HEK293 (cell line): Measurements from ENCODE around the gene LGI4.
A peak's percentile ranks its signal among the peaks of the same experiment; 100 is the strongest.

Experiments
- CTCF ChIA-PET: fragments of 350-600 bp; formaldehyde crosslinking; extraction: SDS; loops from one replicate; lab custom pipeline; 2021; ENCODE audit warnings: antibody characterized with exemption; lab: Yijun Ruan, JAX
- POLR2A ChIA-PET: fragments of 300-600 bp; formaldehyde crosslinking; extraction: SDS; loops from one replicate; lab custom pipeline; 2020; ENCODE audit warnings: antibody characterized with exemption, inconsistent platforms; lab: Yijun Ruan, JAX
- H3K27ac ChIP-seq: fragments of 200-500 bp; sonication (Bioruptor generic); 2 replicates; pipeline ENCODE4 v1.5.1; 2014; ENCODE audit warnings: low read depth, low read length, control low read depth, inconsistent platforms; ENCODE audit errors: extremely low read depth
- H3K36me3 ChIP-seq, 2 experiments: fragments of 200-500 bp in 1 of 2; sonication (Bioruptor generic) in 1 of 2; 1 replicate in 1 of 2; 2 replicates in 1 of 2; pipeline ENCODE4 v1.5.1; 2014 to 2017; ENCODE audit warnings: inconsistent platforms in 2 of 2, low read length in 2 of 2; ENCODE audit not compliant: control insufficient read depth in 2 of 2, insufficient read depth in 1 of 2
- H3K4me1 ChIP-seq: fragments of 200-500 bp; sonication (Bioruptor generic); 2 replicates; pipeline ENCODE4 v1.5.1; 2014; ENCODE audit warnings: mild to moderate bottlenecking, low read length, inconsistent platforms; ENCODE audit not compliant: control insufficient read depth, insufficient read depth
- H3K4me3 ChIP-seq: 2 replicates; pipeline ENCODE4 v1.5.1; 2011; ENCODE audit warnings: low read depth, mild to moderate bottlenecking, control low read depth, low read length, moderate library complexity
- H3K9me3 ChIP-seq: fragments of 200-500 bp; sonication (Bioruptor generic); 2 replicates; pipeline ENCODE4 v1.5.1; 2014; ENCODE audit warnings: low read depth, low read length, inconsistent platforms; ENCODE audit not compliant: control insufficient read depth, insufficient read depth
- CTCF ChIP-seq: fragments of 450-650 bp; formaldehyde crosslinking; IDR thresholded peaks from 2 replicates; pipeline ENCODE4 v1.5.1; 2016; ENCODE audit warnings: missing biosample characterization, missing genetic modification characterization
- EGR2 ChIP-seq: fragments of 450-650 bp; formaldehyde crosslinking; IDR thresholded peaks from 2 replicates; pipeline ENCODE4 v1.5.1; 2016; ENCODE audit warnings: low read depth, missing biosample characterization, missing genetic modification characterization
- KLF8 ChIP-seq: fragments of 450-650 bp; formaldehyde crosslinking; IDR thresholded peaks from 2 replicates; pipeline ENCODE4 v1.5.1; 2016; ENCODE audit warnings: missing biosample characterization, missing genetic modification characterization
- MEIS1 ChIP-seq: sonication (generic); formaldehyde crosslinking; IDR thresholded peaks from 2 replicates; pipeline ENCODE4 v1.8.1; 2022; ENCODE audit warnings: missing genetic modification reagents, mild to moderate bottlenecking, borderline replicate concordance
- REPIN1 ChIP-seq: fragments of 450-650 bp; formaldehyde crosslinking; IDR thresholded peaks from 2 replicates; pipeline ENCODE4 v1.5.1; 2017; ENCODE audit warnings: missing biosample characterization, missing genetic modification characterization, low read depth
- SETDB1 ChIP-seq: IDR thresholded peaks from one replicate; pipeline ENCODE4 v1.6.1; 2017; ENCODE audit warnings: mild to moderate bottlenecking, low read length, moderate library complexity, mixed read lengths; ENCODE audit not compliant: insufficient read length
- SP3 ChIP-seq: fragments of 450-650 bp; formaldehyde crosslinking; IDR thresholded peaks from 2 replicates; pipeline ENCODE4 v1.5.1; 2016; ENCODE audit warnings: missing biosample characterization, missing genetic modification characterization
- ZBTB48 ChIP-seq: fragments of 450-650 bp; formaldehyde crosslinking; IDR thresholded peaks from 2 replicates; pipeline ENCODE4 v1.5.1; 2016; ENCODE audit warnings: missing biosample characterization, missing genetic modification characterization
- ZFP3 ChIP-seq: fragments of 450-650 bp; formaldehyde crosslinking; IDR thresholded peaks from 2 replicates; pipeline ENCODE4 v1.5.1; 2016; ENCODE audit warnings: low read depth, missing biosample characterization, missing genetic modification characterization
- ZNF202 ChIP-seq: fragments of 450-650 bp; formaldehyde crosslinking; IDR thresholded peaks from 2 replicates; pipeline ENCODE4 v1.5.1; 2016; ENCODE audit warnings: missing biosample characterization, missing genetic modification characterization, borderline replicate concordance
- ZNF239 ChIP-seq: fragments of 450-650 bp; formaldehyde crosslinking; IDR thresholded peaks from 2 replicates; pipeline ENCODE4 v1.5.1; 2016; ENCODE audit warnings: missing biosample characterization, missing genetic modification characterization
- ZNF324 ChIP-seq: fragments of 450-650 bp; formaldehyde crosslinking; IDR thresholded peaks from 2 replicates; pipeline ENCODE4 v1.5.1; 2016; ENCODE audit warnings: missing biosample characterization, missing genetic modification characterization
- ZNF335 ChIP-seq: fragments of 450-650 bp; formaldehyde crosslinking; conservative IDR thresholded peaks from 2 replicates; pipeline ENCODE4 v1.5.1; 2016; ENCODE audit warnings: missing biosample characterization, missing genetic modification characterization
- ZNF596 ChIP-seq: fragments of 450-650 bp; IDR thresholded peaks from 2 replicates; pipeline ENCODE4 v1.5.0; 2018; ENCODE audit warnings: missing biosample characterization, mild to moderate bottlenecking, missing genetic modification characterization, moderate library complexity
- ZNF600 ChIP-seq: fragments of 450-650 bp; formaldehyde crosslinking; IDR thresholded peaks from 2 replicates; pipeline ENCODE4 v1.5.1; 2016; ENCODE audit warnings: missing biosample characterization, missing genetic modification characterization
- ZNF654 ChIP-seq: fragments of 450-650 bp; formaldehyde crosslinking; IDR thresholded peaks from 2 replicates; pipeline ENCODE4 v1.5.1; 2016; ENCODE audit warnings: low read depth, missing biosample characterization, missing genetic modification characterization
- ZNF677 ChIP-seq: fragments of 450-650 bp; IDR thresholded peaks from 2 replicates; pipeline ENCODE4 v1.5.0; 2018; ENCODE audit warnings: missing biosample characterization, mild to moderate bottlenecking, missing genetic modification characterization, moderate library complexity
- ZNF76 ChIP-seq: fragments of 450-650 bp; formaldehyde crosslinking; IDR thresholded peaks from 2 replicates; pipeline ENCODE4; 2016; ENCODE audit warnings: low read depth, missing biosample characterization, missing genetic modification characterization, borderline replicate concordance
- ZSCAN5A ChIP-seq: fragments of 450-650 bp; formaldehyde crosslinking; IDR thresholded peaks from 2 replicates; pipeline ENCODE4 v1.5.1; 2016; ENCODE audit warnings: missing biosample characterization, missing genetic modification characterization
- ZXDB ChIP-seq: fragments of 450-650 bp; formaldehyde crosslinking; IDR thresholded peaks from 2 replicates; pipeline ENCODE4 v1.5.1; 2016; ENCODE audit warnings: missing biosample characterization, missing genetic modification characterization
- TF ChIP-seq, protein P1 (sequence below): fragments of 450-650 bp; formaldehyde crosslinking; IDR thresholded peaks from 2 replicates; pipeline ENCODE4 v1.5.1; 2016; ENCODE audit warnings: missing biosample characterization, missing genetic modification characterization
- TF ChIP-seq, protein P2 (sequence below): fragments of 450-650 bp; formaldehyde crosslinking; IDR thresholded peaks from 2 replicates; pipeline ENCODE4 v1.5.1; 2016; ENCODE audit warnings: missing biosample characterization, missing genetic modification characterization
- TF ChIP-seq, protein P3 (sequence below): fragments of 450-650 bp; formaldehyde crosslinking; IDR thresholded peaks from 2 replicates; pipeline ENCODE4 v1.5.1; 2016; ENCODE audit warnings: missing biosample characterization, missing genetic modification characterization

LGI4 gene

DNA sequence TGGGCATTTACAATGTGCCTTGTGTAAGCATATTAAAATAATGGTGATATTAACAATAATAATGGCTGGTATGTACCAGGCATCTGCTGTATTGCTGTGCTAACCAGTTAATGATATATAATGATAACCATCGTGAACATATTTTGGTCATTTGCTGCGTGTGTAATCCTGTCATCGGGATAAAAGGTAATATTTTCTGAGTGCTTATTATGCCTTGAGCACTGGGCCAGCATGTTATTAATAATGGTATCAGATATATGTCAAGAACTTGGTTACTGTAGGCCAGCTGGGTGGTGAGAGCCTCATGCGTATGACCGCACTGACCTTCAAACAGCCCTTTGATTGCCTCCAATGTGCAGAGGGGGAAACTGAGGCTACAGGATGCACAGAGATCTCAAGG, 41.4 kb downstream of the LGI4 start (continued):
- TF ChIP-seq ZNF202 (tag by site-specific recombination) (no peak), ZSCAN5A (no peak), ZNF239 (tag by site-specific recombination) (no peak), ZNF324 (tag by site-specific recombination) (no peak)
- TF ChIP-seq, protein P1, sequence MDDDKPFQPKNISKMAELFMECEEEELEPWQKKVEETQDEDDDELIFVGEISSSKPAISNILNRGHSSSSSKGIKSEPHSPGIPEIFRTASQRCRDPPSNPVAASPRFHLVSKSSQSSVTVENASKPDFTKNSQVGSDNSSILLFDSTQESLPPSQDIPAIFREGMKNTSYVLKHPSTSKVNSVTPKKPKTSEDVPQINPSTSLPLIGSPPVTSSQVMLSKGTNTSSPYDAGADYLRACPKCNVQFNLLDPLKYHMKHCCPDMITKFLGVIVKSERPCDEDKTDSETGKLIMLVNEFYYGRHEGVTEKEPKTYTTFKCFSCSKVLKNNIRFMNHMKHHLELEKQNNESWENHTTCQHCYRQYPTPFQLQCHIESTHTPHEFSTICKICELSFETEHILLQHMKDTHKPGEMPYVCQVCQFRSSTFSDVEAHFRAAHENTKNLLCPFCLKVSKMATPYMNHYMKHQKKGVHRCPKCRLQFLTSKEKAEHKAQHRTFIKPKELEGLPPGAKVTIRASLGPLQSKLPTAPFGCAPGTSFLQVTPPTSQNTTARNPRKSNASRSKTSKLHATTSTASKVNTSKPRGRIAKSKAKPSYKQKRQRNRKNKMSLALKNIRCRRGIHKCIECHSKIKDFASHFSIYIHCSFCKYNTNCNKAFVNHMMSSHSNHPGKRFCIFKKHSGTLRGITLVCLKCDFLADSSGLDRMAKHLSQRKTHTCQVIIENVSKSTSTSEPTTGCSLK (tag by site-specific recombination), result no peak

- Histone ChIP-seq H3K36me3 (no peaks in the 10 kb centered on the region), H3K4me3 (no peak overlapping the region), H3K9me3 (no peaks in the 10 kb centered on the region), H3K27ac (no peak overlapping the region; the same call in 1 of the 2 replicates), H3K4me1 (peaks cover 7% of the 10 kb centered on the region)
- ChIA-PET POLR2A (no interaction called here), CTCF (interaction anchor here (0.6 to 4.9 kb wide), 36 partner anchors 8 to 533 kb away, joined by 3 to 87 read pairs (median 4); partner anchors contain the start of genes FXYD5, GRAMD1A and LGI4)
- 0 out of 2 replicates have a peak, but pooled peaks have one; percentile 13 for TF ChIP-seq KLF8 (tag by site-specific recombination)
- TF ChIP-seq, protein P2, sequence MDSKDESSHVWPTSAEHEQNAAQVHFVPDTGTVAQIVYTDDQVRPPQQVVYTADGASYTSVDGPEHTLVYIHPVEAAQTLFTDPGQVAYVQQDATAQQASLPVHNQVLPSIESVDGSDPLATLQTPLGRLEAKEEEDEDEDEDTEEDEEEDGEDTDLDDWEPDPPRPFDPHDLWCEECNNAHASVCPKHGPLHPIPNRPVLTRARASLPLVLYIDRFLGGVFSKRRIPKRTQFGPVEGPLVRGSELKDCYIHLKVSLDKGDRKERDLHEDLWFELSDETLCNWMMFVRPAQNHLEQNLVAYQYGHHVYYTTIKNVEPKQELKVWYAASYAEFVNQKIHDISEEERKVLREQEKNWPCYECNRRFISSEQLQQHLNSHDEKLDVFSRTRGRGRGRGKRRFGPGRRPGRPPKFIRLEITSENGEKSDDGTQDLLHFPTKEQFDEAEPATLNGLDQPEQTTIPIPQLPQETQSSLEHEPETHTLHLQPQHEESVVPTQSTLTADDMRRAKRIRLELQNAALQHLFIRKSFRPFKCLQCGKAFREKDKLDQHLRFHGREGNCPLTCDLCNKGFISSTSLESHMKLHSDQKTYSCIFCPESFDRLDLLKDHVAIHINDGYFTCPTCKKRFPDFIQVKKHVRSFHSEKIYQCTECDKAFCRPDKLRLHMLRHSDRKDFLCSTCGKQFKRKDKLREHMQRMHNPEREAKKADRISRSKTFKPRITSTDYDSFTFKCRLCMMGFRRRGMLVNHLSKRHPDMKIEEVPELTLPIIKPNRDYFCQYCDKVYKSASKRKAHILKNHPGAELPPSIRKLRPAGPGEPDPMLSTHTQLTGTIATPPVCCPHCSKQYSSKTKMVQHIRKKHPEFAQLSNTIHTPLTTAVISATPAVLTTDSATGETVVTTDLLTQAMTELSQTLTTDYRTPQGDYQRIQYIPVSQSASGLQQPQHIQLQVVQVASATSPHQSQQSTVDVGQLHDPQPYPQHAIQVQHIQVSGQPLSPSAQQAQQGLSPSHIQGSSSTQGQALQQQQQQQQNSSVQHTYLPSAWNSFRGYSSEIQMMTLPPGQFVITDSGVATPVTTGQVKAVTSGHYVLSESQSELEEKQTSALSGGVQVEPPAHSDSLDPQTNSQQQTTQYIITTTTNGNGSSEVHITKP, result peak; percentile 87
- TF ChIP-seq ZNF596, result peak; percentile 21; the same call in 1 of the 2 replicates
- peak; percentile 49 for TF ChIP-seq ZNF76 (tag by site-specific recombination)
- TF ChIP-seq ZFP3 (tag by site-specific recombination), result no peak
- TF ChIP-seq ZNF600 (tag by site-specific recombination), result peak; percentile 93
- peak; percentile 49; the same call in 1 of the 2 replicates for TF ChIP-seq ZBTB48 (tag by site-specific recombination)
- TF ChIP-seq ZXDB (tag by site-specific recombination), result peak; percentile 26; the same call in 1 of the 2 replicates
- no peak for TF ChIP-seq REPIN1 (tag by site-specific recombination)
- no peak for TF ChIP-seq ZNF677
- no peak for TF ChIP-seq MEIS1 (CRISPR knock-in tag)
- TF ChIP-seq ZNF335 (tag by site-specific recombination), result peak; percentile 81
- TF ChIP-seq, protein P3, sequence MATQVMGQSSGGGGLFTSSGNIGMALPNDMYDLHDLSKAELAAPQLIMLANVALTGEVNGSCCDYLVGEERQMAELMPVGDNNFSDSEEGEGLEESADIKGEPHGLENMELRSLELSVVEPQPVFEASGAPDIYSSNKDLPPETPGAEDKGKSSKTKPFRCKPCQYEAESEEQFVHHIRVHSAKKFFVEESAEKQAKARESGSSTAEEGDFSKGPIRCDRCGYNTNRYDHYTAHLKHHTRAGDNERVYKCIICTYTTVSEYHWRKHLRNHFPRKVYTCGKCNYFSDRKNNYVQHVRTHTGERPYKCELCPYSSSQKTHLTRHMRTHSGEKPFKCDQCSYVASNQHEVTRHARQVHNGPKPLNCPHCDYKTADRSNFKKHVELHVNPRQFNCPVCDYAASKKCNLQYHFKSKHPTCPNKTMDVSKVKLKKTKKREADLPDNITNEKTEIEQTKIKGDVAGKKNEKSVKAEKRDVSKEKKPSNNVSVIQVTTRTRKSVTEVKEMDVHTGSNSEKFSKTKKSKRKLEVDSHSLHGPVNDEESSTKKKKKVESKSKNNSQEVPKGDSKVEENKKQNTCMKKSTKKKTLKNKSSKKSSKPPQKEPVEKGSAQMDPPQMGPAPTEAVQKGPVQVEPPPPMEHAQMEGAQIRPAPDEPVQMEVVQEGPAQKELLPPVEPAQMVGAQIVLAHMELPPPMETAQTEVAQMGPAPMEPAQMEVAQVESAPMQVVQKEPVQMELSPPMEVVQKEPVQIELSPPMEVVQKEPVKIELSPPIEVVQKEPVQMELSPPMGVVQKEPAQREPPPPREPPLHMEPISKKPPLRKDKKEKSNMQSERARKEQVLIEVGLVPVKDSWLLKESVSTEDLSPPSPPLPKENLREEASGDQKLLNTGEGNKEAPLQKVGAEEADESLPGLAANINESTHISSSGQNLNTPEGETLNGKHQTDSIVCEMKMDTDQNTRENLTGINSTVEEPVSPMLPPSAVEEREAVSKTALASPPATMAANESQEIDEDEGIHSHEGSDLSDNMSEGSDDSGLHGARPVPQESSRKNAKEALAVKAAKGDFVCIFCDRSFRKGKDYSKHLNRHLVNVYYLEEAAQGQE (tag by site-specific recombination), result peak; percentile 17; the same call in 1 of the 2 replicates
- TF ChIP-seq SP3 (tag by site-specific recombination), result 0 out of 2 replicates have a peak, but pooled peaks have one; percentile 12
- no peak for TF ChIP-seq SETDB1
- TF ChIP-seq EGR2 (tag by site-specific recombination), result 0 out of 2 replicates have a peak, but pooled peaks have one; percentile 28
- TF ChIP-seq CTCF (tag by site-specific recombination), result peak; percentile 86
- TF ChIP-seq ZNF654 (tag by site-specific recombination), result peak; percentile 94
Observed at GRCh38 chr19:35090506-35091214, 44.2 kb downstream of the LGI4 start.
